ENCODE data around the gene ATP5F1A.

DNA sequence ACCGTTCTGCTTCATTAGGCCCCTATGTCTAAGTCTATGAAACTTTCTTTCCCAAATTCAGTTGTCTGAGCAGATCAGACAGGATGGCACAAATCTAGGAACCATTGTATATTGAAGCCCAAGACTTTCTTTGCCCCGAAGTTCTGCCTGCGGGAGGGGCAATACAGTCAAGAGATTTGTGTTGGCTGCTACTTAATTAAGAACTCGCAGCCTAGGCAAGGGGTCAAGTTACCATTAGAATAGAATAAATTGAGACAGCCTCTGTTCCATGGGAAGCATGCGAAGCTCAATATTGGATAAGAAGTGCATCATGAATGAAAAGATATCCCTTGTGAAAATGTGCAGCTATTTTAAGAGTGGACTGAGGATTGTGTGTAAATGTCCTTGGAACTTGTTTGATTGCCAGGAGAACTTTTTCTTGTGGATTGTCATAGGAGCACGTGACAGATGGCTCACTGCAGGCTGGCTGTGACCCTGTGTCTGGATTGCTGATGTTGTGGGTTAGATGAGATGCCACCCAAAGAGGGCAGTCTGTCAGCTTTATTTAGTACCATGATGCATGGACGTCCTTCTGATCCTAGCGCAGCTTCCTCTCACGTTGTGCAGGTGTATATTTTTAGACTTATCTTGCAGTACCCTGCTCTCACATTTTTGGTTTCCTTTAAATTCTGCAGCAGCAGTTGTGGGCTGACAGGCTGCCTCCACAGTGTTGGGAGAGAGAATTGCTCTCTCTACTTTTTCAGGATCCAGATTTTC is 37.0 kb upstream of the ATP5F1A start:
- TF ChIP-seq, protein P1, sequence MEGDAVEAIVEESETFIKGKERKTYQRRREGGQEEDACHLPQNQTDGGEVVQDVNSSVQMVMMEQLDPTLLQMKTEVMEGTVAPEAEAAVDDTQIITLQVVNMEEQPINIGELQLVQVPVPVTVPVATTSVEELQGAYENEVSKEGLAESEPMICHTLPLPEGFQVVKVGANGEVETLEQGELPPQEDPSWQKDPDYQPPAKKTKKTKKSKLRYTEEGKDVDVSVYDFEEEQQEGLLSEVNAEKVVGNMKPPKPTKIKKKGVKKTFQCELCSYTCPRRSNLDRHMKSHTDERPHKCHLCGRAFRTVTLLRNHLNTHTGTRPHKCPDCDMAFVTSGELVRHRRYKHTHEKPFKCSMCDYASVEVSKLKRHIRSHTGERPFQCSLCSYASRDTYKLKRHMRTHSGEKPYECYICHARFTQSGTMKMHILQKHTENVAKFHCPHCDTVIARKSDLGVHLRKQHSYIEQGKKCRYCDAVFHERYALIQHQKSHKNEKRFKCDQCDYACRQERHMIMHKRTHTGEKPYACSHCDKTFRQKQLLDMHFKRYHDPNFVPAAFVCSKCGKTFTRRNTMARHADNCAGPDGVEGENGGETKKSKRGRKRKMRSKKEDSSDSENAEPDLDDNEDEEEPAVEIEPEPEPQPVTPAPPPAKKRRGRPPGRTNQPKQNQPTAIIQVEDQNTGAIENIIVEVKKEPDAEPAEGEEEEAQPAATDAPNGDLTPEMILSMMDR (conservative IDR thresholded peaks at IDR 0.05; ENCODE audit: low read length) = no peak
- no peak for TF ChIP-seq EZH2phosphoT487 (IDR thresholded peaks at IDR 0.05; ENCODE audit: borderline replicate concordance)

All from Loucy (cell line).